SKM-1 (cell line): ENCODE measurements around the gene HEBP2.

ENCODE experiments used
- DNase-seq: peaks from one replicate; lab custom pipeline; 2025; ENCODE audit not compliant: unreplicated experiment; lab: John Stamatoyannopoulos, UW

Gene HEBP2

DNA sequence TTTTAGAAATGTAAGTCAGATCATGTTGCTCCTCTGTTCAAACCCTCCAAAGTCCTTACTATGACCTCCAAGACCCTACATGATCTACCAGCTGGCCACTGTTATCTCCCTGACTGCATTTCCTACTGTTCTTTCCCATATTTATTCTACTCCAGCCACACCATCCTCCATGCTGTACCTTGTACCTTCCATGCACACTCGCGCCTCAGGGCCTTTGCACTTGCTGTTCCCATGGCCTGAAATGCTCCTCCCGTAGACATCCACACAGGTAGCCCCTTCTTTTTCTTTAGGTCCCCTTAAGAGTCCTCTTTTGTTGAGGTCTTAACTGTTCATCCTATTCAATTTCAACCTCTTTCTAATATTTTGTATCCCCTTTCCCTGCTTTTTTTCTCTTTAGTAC, 47.0 kb downstream of the HEBP2 start:
- no peak for DNase-seq

DNA sequence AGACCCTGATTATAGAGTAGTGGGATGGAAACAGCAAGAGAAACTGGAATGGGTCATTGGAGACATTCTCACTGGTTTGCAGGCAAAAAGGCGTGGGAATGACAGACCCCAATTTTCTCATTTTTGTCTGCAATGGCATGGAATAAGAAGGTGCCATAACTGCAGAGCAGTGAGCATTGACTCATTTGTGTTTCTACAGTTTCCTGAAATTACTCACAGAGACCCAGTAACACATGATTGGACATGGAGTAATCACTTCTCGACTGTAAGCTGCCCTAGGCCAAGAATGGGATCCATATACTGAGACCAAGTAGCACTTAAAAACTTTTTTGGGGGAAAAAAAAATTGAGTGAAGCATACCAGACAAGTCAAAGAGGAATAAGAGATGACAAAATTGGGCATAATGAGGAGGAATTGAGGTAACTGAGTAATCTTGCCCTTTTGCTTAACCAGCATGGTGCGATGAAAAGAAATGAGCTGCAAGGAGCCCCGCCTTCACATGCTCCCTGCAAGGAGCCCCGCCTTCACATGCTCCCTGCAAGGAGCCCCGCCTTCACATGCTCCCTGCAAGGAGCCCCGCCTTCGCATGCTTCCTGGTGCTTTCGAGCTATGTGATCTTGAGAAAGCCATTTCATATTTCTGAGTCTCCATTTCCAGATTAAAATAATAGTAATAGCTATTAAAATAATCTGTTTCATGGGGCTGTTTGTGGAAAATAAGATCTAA, 51.1 kb downstream of the HEBP2 start:
- DNase-seq: no peak

DNA sequence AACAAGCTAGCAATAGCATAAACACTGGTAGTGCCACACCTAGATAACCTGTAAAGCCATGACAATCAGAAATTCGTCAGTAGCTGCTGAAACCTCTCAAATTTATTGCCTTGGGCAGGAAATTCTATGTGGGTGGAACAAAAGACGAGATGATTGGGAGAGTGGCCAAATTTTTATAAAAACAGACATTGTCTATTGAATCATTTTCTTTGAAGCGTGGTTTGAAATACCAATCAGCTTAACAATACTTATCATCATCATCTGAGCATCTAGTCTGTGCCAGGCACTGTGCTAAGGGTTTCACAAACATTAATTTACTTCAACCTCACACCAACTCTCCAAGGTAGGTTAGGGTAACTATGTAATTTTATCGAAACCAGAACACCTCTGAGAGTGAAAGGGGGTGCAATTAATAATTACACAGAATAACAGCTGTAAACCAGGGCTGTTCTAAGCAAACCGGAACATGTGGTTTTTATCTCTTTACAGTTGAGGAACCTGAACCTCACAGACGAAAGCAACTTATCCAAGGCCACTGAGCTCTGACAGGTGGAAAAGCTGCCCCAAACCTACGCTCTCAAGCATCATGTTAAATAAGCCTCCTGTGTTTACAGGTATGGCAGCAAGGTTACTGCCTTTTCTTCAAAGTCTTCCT, 51.9 kb downstream of the HEBP2 start:
- DNase-seq: no peak

DNA sequence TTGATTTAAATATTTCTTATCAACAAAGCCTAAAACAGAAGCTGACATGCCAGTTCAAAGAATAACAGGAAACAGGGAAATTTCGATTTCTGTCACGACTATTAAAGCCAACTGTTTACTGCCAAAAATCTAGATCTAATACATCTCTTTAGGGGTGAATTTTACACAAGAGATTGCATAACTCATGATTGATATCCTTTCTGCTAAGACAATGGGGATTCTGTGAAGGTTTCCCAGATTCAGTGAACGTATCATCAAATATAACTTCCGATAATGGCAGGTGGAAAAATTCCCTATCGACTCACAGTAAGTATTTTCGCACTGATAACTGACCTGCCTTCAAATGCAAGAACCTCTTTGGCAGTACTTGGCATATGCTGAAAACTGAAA, 52.4 kb downstream of the HEBP2 start:
- DNase-seq: no peak

DNA sequence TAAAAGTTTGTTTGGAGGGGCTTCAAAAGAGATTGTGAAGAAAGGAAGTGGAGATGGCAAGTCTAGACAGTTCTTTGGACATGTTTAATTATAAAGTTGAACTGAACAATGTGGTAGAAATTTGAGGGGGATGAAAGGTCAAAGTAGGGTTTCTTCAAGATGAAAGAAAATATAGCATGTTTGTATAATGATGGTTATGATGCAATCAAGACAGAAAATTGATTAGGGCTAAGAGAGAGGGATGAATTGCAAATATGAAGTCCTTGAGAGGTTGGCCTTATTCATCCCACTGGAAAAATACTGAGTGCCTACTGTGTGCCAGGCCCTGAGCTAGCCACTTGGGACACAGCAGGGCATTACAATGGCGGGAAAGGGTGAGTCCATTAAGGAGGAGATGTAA, 57.6 kb downstream of the HEBP2 start:
- DNase-seq: no peak

DNA sequence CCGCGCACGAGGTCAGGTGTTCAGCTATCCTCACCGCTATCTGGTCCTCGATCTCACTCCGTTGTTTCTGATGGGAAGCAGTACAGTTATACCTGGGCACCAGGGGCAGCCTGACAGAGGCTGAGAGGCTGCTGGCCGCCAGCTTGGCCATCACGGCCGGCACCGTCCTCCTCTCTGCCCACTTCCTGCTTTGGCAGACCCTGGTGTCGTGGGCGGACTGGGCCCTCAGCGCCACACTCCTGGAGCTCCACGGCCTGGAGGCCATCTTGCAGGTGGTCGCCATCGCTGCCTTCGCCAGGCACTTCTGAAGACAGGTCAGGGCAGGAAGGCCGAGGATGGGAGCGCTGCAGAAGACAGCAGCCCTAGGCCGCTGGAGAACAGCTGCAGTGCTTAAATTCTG, 60.1 kb downstream of the HEBP2 start:
- DNase-seq: no peak

DNA sequence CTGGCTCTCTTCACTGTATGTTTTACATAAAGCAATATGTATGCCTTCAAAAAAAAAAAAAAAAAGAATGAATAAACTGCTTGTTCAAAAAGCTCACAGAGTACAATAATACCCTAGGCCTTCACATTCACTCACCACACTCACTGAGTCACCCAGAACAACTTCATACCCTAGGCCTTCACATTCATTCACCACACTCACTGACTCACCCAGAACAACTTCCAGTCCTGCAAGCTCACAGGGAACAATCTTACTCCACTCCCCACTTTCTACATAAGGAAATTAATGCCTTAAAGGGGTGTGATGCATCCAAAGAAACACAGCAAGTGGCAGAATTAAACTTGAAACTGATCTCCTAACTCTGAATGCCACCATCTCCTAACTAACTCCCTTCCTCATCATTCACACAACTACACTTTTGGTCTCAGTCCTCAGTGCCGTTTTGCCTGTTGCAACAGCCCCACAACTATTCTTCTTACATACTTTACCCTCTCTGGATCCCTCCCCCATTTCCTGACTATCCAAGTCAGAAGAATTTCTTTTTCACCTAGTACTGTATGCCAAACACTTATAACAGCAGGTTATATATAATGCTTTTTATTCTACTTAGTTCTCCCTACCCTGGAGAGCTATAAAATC, 61.1 kb downstream of the HEBP2 start:
- no peak for DNase-seq

DNA sequence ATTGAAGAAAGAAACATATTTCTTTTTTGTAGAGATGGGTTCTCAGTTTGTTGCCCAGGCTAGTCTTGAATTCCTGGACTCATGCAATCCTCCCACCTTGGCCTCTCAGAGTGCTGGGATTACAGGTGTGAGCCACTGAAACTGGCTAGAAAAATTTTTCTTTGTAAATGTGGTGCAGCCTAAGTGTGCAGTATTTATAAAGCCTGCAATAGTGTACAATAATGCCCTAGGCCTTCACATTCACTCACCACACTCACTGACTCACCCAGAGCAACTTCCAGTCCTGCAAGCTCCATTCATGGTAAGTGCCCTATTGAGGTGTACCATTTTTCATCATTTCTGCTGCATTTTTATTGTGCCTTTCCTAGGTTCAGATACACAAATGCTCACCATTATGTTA, 63.9 kb downstream of the HEBP2 start:
- DNase-seq: no peak

DNA sequence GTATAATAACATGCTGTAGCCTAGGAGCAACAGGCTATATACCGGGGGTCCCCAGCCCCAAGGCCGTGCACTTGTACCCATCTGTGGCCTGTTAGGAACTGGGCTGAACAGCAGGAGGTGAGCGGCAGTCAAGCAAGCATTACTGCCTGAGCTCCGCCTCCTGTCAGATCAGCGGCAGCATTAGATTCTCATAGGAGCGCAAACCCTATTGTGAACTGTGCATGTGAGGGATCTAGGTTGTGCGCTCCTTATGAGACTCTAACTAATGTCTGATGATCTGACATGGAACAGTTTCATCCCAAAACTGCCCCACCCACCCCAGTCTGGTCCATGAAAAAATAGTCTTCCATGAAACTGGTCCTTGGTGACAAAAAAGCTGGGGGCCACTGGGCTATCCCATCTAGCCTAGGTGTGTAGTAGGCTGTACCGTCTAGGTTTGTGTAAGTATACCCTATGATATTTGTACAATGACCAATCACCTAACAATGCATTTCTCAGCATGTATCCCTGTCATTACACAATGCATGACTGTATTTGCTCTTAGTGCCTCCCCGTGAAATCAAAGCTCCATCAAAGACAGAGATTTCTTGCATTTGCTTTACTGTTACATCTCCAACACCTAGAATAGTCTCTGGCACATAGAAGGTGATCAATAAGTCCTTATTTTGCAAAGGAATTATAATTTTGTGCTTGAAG, 64.4 kb downstream of the HEBP2 start:
- no peak for DNase-seq
